AG09309 (cell line): ENCODE data around the gene PHF2.

ENCODE experiments used
- DNase-seq: peaks from one replicate; pipeline ENCODE4 v3.0.0-alpha.2; 2010; ENCODE audit warnings: low read depth
- H3K4me3 ChIP-seq: 2 replicates; pipeline ENCODE4 v1.5.1; 2011; ENCODE audit warnings: mild to moderate bottlenecking, low read depth, low read length, moderate library complexity; ENCODE audit not compliant: control insufficient read depth
- TF ChIP-seq, protein P1 (sequence below): IDR thresholded peaks from 2 replicates; pipeline ENCODE4 v1.5.1; 2011; ENCODE audit warnings: mild to moderate bottlenecking, low read depth, low read length, inconsistent platforms; ENCODE audit not compliant: insufficient read depth, control insufficient read depth; ENCODE audit errors: missing control alignments

PHF2 gene

DNA sequence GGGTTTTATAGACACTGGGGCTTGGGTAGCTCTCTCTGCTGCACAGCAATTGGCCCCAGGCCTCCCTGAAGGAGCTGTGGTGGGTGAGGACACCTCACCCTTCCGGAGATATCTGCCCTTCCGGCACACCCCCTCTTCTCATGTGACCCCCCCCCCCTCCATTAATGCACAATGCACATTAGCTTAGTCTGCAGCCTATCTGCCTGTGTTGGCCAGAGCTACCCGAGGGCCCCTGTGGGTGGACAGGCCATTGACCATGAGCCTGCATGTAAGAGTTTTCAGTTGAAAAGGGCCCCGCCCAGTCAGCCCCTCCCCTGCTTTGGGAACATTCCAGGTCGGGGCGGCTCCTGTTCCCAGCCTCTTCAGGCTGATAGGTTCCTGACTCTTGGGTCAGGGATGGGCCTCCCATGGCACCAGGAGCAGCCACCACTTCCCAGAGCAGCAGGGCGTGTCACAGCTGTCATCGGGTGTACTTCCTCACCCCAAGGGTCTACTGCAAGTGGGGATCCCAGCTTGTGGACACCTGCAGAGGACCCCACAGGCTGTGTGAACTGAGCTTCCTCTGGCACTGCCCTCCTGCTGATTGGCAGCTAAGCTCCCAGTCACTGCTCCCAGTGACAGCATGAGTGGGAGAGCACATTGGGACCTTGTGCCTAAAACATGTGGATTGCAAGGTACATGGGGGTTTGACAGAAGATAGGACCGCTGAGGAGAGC is 17.8 kb downstream of the PHF2 start:
- TF ChIP-seq, protein P1, sequence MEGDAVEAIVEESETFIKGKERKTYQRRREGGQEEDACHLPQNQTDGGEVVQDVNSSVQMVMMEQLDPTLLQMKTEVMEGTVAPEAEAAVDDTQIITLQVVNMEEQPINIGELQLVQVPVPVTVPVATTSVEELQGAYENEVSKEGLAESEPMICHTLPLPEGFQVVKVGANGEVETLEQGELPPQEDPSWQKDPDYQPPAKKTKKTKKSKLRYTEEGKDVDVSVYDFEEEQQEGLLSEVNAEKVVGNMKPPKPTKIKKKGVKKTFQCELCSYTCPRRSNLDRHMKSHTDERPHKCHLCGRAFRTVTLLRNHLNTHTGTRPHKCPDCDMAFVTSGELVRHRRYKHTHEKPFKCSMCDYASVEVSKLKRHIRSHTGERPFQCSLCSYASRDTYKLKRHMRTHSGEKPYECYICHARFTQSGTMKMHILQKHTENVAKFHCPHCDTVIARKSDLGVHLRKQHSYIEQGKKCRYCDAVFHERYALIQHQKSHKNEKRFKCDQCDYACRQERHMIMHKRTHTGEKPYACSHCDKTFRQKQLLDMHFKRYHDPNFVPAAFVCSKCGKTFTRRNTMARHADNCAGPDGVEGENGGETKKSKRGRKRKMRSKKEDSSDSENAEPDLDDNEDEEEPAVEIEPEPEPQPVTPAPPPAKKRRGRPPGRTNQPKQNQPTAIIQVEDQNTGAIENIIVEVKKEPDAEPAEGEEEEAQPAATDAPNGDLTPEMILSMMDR: no peak
- no peak overlapping the region for H3K4me3 ChIP-seq
- no peak for DNase-seq

DNA sequence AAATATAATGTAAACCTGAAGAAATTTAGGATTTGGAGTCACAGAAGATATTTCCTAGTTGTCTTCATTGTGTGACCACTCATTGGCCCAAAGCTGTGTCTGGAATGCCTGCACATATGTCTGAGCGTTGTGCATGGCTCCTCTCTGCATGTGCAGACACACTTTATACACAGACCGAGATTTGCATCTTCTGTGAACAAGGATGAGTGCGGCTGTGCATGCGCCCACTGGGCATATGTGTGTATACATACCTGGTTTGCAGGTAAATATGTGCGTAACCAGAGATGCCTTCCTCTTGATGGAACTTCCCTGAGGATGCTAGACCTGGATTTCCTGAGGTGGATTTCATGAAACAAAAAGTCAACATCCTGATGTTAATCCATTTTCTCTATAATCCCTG is 19.1 kb downstream of the PHF2 start:
- H3K4me3 ChIP-seq: no peak overlapping the region

DNA sequence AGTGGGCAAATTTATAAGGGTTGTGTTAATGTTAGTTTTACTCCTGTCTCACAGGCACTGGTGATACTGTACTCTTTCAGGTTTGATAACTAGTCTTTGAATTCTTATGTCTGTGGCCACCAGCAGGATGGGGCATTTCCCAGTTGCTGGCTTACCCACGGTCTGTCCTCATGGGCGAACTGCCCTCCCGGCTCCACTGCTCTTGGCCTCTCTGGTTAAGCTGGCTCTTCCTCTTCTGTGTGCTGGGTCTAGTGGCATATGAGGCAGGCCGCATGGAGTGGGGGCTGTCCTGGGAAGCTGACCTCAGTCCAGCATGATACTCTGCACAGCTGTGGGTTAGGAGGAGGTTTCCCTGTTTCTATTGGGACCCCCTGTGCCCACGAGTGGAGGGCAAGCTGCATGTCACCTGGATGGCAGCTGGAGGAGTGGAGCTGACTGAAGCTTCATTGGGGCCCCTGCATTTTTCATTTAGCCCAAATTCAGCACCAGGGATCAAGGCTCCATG is 19.5 kb downstream of the PHF2 start:
- TF ChIP-seq, protein P1: no peak
- DNase-seq: no peak
- no peak overlapping the region for H3K4me3 ChIP-seq

More for the DNA sequence above, 19.1 kb downstream of the PHF2 start:
- TF ChIP-seq, protein P1: no peak
- DNase-seq: no peak

DNA sequence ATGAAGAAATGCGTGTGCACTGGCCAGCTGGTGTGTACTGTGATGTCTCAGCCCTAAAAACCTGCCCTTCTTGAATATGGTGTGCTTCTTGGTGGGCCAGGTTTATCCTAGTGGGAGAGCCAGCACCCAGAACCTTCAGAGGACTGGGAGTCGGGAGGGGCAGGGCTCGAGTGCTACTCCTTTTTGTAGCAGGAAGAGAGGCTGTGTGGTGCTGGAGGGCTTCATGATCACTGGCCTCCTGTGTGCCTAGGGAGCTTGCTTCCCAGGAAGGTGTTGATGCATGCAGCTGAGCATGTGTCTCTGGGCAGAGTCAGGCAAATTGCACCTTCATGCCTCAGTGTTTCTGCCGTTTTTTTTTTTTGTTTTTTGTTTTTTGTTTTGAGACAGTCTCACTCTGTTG is 20.0 kb downstream of the PHF2 start:
- TF ChIP-seq, protein P1: no peak
- no peak for DNase-seq
- no peak overlapping the region for H3K4me3 ChIP-seq

DNA sequence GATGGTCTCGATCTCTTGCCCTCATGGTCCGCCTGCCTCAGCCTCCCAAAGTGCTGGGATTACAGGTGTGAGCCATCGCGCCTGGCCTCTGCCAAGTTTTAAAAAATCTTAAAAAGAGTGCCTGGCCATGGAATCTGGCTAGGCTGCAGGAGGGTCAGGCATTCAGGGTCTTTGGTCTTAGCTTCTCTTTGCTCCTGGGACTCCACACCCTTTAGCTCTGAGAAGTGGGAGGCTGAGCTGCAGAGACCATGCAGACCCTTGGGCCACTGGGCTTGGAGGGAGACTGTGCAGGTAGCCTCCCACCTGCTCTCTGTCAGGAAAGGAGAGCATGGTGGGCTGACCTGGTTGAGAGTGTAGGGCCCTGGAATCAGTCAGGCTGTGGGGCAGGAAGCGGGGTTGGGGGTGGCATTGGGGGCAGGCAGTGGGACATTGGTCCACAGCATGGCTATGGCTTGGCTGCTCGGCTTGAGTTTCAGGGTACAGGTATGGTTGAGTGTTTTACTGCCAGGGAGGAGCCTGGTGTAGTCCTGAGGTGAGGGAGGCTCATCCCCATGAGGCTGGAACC is 20.8 kb downstream of the PHF2 start:
- no peak overlapping the region for H3K4me3 ChIP-seq
- TF ChIP-seq, protein P1: no peak
- no peak for DNase-seq

DNA sequence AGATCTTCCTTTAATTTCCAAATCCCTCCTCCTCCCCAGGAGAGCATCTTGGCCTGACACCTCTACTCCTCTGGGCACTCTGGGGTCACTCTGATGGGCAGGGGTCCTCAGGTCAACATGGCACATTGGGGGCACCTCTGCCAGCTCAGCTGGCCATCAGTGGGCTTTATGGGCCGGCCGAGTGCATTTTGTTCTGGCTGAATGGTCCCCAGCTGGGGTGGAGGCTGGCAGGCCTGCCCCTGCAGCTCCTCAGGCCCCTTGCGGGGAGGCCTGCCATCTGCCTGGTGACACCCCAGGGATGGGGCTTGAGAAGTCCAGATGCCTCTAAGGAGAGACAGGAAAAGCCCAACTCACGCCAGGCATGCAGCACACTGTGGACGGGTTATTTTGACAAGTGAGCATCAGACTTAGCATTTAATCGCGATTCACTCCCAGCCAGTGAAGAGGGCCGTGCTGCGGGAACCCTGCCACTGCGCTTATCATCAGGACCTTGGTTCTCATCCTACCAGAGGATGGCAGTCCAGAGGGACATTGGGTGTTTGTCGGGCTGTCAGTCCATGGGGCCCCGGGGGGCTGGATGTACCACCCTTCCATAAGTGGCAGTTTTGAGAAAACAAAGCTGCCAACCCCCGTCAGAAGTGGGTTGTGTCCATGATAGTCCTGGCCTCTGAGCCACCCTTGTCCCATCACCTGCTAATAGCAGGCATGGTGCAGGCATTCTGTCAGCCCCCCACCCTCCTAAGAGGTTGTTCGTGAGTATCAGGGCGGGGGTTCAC is 21.7 kb downstream of the PHF2 start:
- TF ChIP-seq, protein P1: no peak
- DNase-seq: no peak
- H3K4me3 ChIP-seq: no peak overlapping the region
